ENCODE results near the gene TMEM185B. TPM values are rescaled to one million over a fixed set of nuclear protein-coding genes. Genes with fewer than 3 reads are reported as not detected.

TMEM185B gene
- total and polyA plus RNA-seq, 2 donors, result 7.0 to 8.1 TPM

DNA sequence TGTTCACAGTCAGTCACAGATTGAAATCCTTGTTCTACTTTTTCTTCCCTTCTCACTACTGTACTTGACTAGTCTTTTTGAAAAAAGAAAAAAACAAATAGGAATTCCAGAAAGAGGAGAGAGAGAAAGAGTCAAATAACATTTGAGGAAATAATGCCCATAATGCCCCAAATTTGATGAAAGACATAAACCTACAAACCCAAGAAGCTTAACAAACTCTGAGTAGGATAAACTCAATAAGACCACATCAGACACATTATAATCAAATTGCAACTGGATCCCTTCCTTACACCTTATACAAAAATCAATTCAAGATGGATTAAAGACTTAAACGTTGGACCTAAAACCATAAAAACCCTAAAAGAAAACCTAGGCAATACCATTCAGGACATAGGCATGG lies 30.9 kb downstream of the TMEM185B start:
- 100% methylated on average over 1 of the region's 1 CpG for WGBS
- DNase-seq (ENCODE audit: low read depth in 6 of 9, low spot score in 9 of 9), result no peak
- Histone ChIP-seq H3K4me3 (ENCODE audit: low read length in 2 of 2) (no peak overlapping the region), H3K36me3 (ENCODE audit: control insufficient read depth in 2 of 2, insufficient read depth in 2 of 2, low read length in 1 of 2) (no peaks in the 10 kb centered on the region), H3K27me3 (ENCODE audit: control insufficient read depth in 2 of 2, insufficient read depth in 1 of 2, low read length in 1 of 2) (no peaks in the 10 kb centered on the region), H3K9me3 (ENCODE audit: control insufficient read depth in 2 of 2, insufficient read depth in 1 of 2, low read length in 1 of 2) (no peaks in the 10 kb centered on the region), H3K27ac (ENCODE audit: low read depth in 1 of 2, low read length in 1 of 2) (no peak overlapping the region), H3K4me1 (ENCODE audit: control insufficient read depth in 2 of 2, insufficient read depth in 2 of 2, low read length in 2 of 2) (no peaks in the 10 kb centered on the region)

DNA sequence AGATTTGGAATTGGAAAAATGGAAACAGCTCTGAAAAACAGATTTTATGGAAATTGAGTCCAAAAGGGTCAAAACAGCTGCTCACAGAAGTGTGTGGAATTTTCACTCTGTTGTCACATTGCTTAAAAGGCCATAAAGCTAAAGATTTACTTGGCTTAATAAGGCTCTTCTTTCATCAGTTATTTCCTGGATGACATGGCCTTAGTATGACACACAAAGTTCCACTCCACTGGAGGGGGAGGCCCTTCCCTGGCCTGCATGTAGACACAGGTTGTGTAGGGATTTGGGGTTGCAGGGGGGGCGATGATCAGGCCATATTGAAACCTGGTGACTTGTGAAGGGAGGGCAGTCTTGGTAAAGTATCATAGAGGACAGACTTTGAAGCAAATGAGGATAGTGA lies 34.0 kb downstream of the TMEM185B start:
- Histone ChIP-seq H3K4me1 (ENCODE audit: control insufficient read depth in 2 of 2, insufficient read depth in 2 of 2, low read length in 2 of 2) (no peaks in the 10 kb centered on the region), H3K27ac (ENCODE audit: low read depth in 1 of 2, low read length in 1 of 2) (no peak overlapping the region), H3K9me3 (ENCODE audit: control insufficient read depth in 2 of 2, insufficient read depth in 1 of 2, low read length in 1 of 2) (no peaks in the 10 kb centered on the region), H3K4me3 (ENCODE audit: low read length in 2 of 2) (no peak overlapping the region), H3K36me3 (ENCODE audit: control insufficient read depth in 2 of 2, insufficient read depth in 2 of 2, low read length in 1 of 2) (no peaks in the 10 kb centered on the region), H3K27me3 (ENCODE audit: control insufficient read depth in 2 of 2, insufficient read depth in 1 of 2, low read length in 1 of 2) (no peaks in the 10 kb centered on the region)
- 95% methylated on average over 1 of the region's 1 CpG for WGBS
- no peak for DNase-seq (ENCODE audit: low read depth in 6 of 9, low spot score in 9 of 9)

DNA sequence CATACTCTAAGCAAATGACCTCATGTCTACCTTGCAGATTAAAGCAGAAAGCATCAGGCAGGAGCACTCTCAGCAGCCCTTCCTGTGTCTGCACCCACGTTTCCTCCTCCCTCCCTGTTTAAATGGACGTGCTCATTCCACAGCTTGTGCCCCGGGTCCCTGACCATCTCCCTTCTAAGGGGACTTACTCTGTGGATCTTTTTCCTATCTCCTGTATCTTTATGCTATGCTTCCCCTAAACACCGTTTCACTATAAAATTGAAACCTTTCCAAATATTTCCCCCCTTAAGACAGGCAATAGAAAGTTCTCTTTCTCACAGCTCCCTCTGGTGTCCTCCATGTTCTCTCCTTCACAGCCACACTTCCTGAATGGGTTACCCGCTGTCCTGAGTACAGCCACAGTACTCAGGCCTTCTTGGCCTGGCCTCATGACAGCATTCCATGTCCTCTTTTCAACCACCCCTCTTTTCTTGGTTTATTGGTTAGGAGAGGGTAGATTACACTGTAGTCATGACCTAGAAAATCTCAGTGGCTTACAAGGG lies 41.1 kb downstream of the TMEM185B start:
- DNase-seq (ENCODE audit: low read depth in 6 of 9, low spot score in 9 of 9), result peak in 1 of 9 donors; percentile 21
- H3K27ac ChIP-seq (ENCODE audit: low read depth in 1 of 2, low read length in 1 of 2), result no peak overlapping the region
- H3K4me1 ChIP-seq (ENCODE audit: control insufficient read depth in 2 of 2, insufficient read depth in 2 of 2, low read length in 2 of 2), result peaks cover 3 to 13% of the 10 kb centered on the region in 2 donors
- no peaks in the 10 kb centered on the region for H3K27me3 ChIP-seq (ENCODE audit: control insufficient read depth in 2 of 2, insufficient read depth in 1 of 2, low read length in 1 of 2)
- WGBS, result 37% methylated on average over 5 of the region's 5 CpGs
- H3K9me3 ChIP-seq (ENCODE audit: control insufficient read depth in 2 of 2, insufficient read depth in 1 of 2, low read length in 1 of 2), result no peaks in the 10 kb centered on the region
- H3K36me3 ChIP-seq (ENCODE audit: control insufficient read depth in 2 of 2, insufficient read depth in 2 of 2, low read length in 1 of 2), result no peaks in the 10 kb centered on the region
- no peak overlapping the region for H3K4me3 ChIP-seq (ENCODE audit: low read length in 2 of 2)

DNA sequence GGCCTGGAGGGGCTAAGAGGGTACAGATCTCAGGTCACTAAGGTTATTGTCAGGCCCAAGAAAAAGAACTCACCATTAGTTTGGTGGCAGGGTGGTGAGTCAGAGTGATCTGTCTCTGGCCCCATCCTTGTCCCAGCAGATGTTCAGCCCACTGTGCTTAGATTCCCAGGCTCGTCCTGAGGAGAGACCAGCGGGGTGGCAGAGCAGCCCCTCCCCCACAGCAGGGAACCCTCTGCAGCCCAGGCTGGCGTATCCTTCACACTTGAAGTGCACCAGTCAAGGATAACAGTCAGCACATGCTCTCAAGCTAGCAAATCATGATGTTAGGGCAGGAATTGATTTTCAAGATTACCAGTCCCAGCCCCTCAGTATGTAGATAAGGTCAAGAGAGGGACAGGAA lies 43.1 kb downstream of the TMEM185B start:
- WGBS, result over 99% methylated on average over 3 of the region's 3 CpGs
- DNase-seq (ENCODE audit: low read depth in 6 of 9, low spot score in 9 of 9), result no peak
- H3K27me3 ChIP-seq (ENCODE audit: control insufficient read depth in 2 of 2, insufficient read depth in 1 of 2, low read length in 1 of 2), result no peaks in the 10 kb centered on the region
- H3K4me1 ChIP-seq (ENCODE audit: control insufficient read depth in 2 of 2, insufficient read depth in 2 of 2, low read length in 2 of 2), result peaks cover 3 to 21% of the 10 kb centered on the region in 2 donors
- no peaks in the 10 kb centered on the region for H3K36me3 ChIP-seq (ENCODE audit: control insufficient read depth in 2 of 2, insufficient read depth in 2 of 2, low read length in 1 of 2)
- H3K9me3 ChIP-seq (ENCODE audit: control insufficient read depth in 2 of 2, insufficient read depth in 1 of 2, low read length in 1 of 2), result no peaks in the 10 kb centered on the region
- H3K4me3 ChIP-seq (ENCODE audit: low read length in 2 of 2), result no peak overlapping the region
- no peak overlapping the region for H3K27ac ChIP-seq (ENCODE audit: low read depth in 1 of 2, low read length in 1 of 2)

DNA sequence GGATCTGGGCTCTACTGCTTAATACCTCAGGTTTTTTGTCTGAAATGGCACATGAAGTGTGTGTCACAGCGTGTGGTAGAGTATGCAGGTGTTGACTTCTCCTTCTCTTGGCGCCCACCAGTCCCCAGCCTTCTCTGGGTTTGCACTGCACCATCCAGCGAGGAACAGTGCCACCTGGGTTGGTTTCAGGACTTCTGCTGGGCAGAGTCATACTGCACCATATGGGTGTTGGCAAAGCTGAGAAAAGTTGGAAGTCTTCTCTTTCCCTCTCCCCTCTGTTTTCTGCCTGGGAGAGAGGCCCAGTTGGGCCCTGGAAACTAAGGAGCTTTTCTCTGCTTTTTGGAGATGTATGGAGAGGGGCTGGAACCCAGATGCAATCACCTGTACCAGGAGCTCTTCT lies 43.8 kb downstream of the TMEM185B start:
- no peak overlapping the region for H3K27ac ChIP-seq (ENCODE audit: low read depth in 1 of 2, low read length in 1 of 2)
- H3K36me3 ChIP-seq (ENCODE audit: control insufficient read depth in 2 of 2, insufficient read depth in 2 of 2, low read length in 1 of 2), result no peaks in the 10 kb centered on the region
- peaks cover 3 to 21% of the 10 kb centered on the region in 2 donors for H3K4me1 ChIP-seq (ENCODE audit: control insufficient read depth in 2 of 2, insufficient read depth in 2 of 2, low read length in 2 of 2)
- WGBS, result 92% methylated on average over 3 of the region's 3 CpGs
- H3K4me3 ChIP-seq (ENCODE audit: low read length in 2 of 2), result no peak overlapping the region
- H3K9me3 ChIP-seq (ENCODE audit: control insufficient read depth in 2 of 2, insufficient read depth in 1 of 2, low read length in 1 of 2), result no peaks in the 10 kb centered on the region
- DNase-seq (ENCODE audit: low read depth in 6 of 9, low spot score in 9 of 9), result no peak
- H3K27me3 ChIP-seq (ENCODE audit: control insufficient read depth in 2 of 2, insufficient read depth in 1 of 2, low read length in 1 of 2), result no peaks in the 10 kb centered on the region

DNA sequence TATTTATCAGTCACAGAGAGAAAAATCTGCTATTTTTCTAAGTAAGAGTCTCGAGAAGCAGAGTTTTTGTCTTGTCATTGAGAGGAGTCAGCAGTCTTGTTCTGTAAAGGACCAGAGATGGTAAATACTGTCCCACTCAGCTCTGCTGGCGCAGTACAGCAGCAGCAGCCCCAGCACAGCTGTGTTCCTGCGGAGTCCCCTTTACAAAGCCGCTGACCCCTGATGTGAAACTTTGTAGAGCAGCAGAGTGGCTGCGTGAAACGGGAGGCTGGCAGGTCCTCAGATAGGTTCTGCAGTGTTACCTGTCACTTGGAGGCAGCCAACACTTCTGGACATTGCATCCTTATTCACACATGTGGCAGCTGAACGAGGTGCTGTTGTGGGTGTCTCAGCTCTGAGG lies 45.2 kb downstream of the TMEM185B start:
- WGBS, result 93% methylated on average over 7 of the region's 7 CpGs
- peak in 1 of 9 donors; percentile 15 for DNase-seq (ENCODE audit: low read depth in 6 of 9, low spot score in 9 of 9)

DNA sequence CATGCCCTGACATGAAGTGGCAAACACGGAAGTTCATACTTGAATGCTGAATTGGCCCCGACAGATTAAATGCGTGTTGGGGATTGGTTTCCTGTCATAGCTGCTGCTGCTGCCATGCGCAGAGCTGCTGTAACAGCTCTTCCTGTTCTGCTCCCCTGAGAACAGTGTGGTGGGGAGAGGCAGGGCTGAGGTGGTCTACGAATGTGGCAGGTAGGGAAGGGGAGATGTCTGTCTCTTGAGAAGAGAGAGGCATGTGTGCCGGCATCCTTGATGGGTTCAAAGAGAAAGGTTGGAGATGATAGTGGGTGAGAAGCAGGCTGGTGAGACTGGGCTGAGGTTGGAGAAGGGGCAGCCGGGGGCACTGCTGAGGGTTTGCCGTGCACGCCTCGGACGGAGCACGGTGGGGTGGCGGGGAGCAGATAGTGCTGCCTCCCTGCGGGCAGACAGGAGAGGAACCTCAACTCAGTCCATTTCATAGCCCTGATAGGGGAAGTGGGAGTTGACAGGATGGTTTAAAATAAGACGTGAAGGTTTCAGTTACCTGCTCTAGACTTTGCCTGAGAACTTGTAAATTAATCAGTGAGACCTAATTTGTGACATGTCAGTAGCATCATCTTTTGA lies 46.1 kb downstream of the TMEM185B start:
- no peaks in the 10 kb centered on the region for H3K36me3 ChIP-seq (ENCODE audit: control insufficient read depth in 2 of 2, insufficient read depth in 2 of 2, low read length in 1 of 2)
- 3% methylated on average over 15 of the region's 15 CpGs for WGBS
- H3K4me3 ChIP-seq (ENCODE audit: low read length in 2 of 2), result peak overlapping the region; percentile 60 to 63
- peaks cover 3 to 20% of the 10 kb centered on the region in 2 donors for H3K4me1 ChIP-seq (ENCODE audit: control insufficient read depth in 2 of 2, insufficient read depth in 2 of 2, low read length in 2 of 2)
- H3K9me3 ChIP-seq (ENCODE audit: control insufficient read depth in 2 of 2, insufficient read depth in 1 of 2, low read length in 1 of 2), result no peaks in the 10 kb centered on the region
- peak overlapping the region; percentile 94 to 95 for H3K27ac ChIP-seq (ENCODE audit: low read depth in 1 of 2, low read length in 1 of 2)
- no peaks in the 10 kb centered on the region for H3K27me3 ChIP-seq (ENCODE audit: control insufficient read depth in 2 of 2, insufficient read depth in 1 of 2, low read length in 1 of 2)
- DNase-seq (ENCODE audit: low read depth in 6 of 9, low spot score in 9 of 9), result peak; percentile 72 to 95 (median 86)

More for the DNA sequence above, 45.2 kb downstream of the TMEM185B start:
- Histone ChIP-seq H3K36me3 (ENCODE audit: control insufficient read depth in 2 of 2, insufficient read depth in 2 of 2, low read length in 1 of 2) (no peaks in the 10 kb centered on the region), H3K27me3 (ENCODE audit: control insufficient read depth in 2 of 2, insufficient read depth in 1 of 2, low read length in 1 of 2) (no peaks in the 10 kb centered on the region), H3K27ac (ENCODE audit: low read depth in 1 of 2, low read length in 1 of 2) (no peak overlapping the region), H3K4me1 (ENCODE audit: control insufficient read depth in 2 of 2, insufficient read depth in 2 of 2, low read length in 2 of 2) (peaks cover 3 to 21% of the 10 kb centered on the region in 2 donors), H3K4me3 (ENCODE audit: low read length in 2 of 2) (no peak overlapping the region), H3K9me3 (ENCODE audit: control insufficient read depth in 2 of 2, insufficient read depth in 1 of 2, low read length in 1 of 2) (no peaks in the 10 kb centered on the region)

DNA sequence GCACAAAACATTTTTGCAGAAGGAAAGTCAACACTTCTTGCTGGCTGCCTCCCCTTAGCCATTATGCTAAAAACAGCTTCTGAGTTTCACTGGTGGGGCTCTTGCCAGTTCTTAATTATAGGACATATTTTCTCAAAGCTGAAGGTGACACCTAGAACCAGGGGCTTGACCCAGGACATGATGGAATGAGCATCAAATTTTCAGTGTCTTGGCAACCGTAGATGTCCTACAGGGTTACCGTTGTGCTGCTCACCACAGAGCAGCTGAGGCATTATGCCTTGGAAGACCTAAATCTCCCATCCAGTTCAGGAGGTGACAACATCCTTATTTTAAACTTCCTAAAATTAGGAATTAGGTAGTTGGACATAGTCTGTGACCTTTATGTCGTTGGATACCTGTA lies 46.7 kb downstream of the TMEM185B start:
- Histone ChIP-seq H3K4me3 (ENCODE audit: low read length in 2 of 2) (peak overlapping the region in 1 of 2 donors; percentile 63), H3K27me3 (ENCODE audit: control insufficient read depth in 2 of 2, insufficient read depth in 1 of 2, low read length in 1 of 2) (no peaks in the 10 kb centered on the region), H3K27ac (ENCODE audit: low read depth in 1 of 2, low read length in 1 of 2) (peak overlapping the region; percentile 94 to 95), H3K36me3 (ENCODE audit: control insufficient read depth in 2 of 2, insufficient read depth in 2 of 2, low read length in 1 of 2) (no peaks in the 10 kb centered on the region), H3K9me3 (ENCODE audit: control insufficient read depth in 2 of 2, insufficient read depth in 1 of 2, low read length in 1 of 2) (no peaks in the 10 kb centered on the region), H3K4me1 (ENCODE audit: control insufficient read depth in 2 of 2, insufficient read depth in 2 of 2, low read length in 2 of 2) (peaks cover 3 to 16% of the 10 kb centered on the region in 2 donors)
- 40% methylated on average over 3 of the region's 3 CpGs for WGBS
- peak in 1 of 9 donors; percentile 8 for DNase-seq (ENCODE audit: low read depth in 6 of 9, low spot score in 9 of 9)

DNA sequence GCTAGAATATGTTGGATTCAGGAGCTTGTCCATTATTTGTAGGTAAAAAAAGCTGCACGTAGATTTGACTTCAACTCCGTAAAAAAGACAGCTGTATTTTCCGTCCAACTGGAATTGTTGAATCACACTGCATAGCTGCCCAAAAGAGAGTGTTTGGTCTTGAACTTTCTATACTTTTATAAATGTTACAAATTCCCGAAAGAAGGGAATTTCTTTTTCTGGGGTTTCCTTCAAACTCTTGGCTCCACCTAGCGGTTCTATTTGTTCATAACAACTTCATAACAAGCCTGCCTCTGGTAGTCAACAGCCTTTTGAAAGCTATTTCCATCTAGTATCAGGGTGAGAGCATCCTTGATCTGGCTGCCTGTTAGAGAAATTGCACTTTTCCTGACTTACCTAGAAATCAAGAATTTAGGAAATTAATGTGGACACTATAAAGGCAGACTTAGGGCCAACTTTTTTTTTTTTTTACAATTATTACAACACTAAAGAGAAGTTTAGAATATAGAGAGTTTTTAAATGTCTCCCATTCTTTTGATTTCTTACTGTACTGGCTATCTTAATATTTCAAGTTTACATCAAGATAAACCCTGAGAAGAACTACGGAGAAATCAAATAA lies 48.1 kb downstream of the TMEM185B start:
- Histone ChIP-seq H3K27me3 (ENCODE audit: control insufficient read depth in 2 of 2, insufficient read depth in 1 of 2, low read length in 1 of 2) (no peaks in the 10 kb centered on the region), H3K4me1 (ENCODE audit: control insufficient read depth in 2 of 2, insufficient read depth in 2 of 2, low read length in 2 of 2) (peaks cover 3 to 16% of the 10 kb centered on the region in 2 donors), H3K27ac (ENCODE audit: low read depth in 1 of 2, low read length in 1 of 2) (no peak overlapping the region), H3K36me3 (ENCODE audit: control insufficient read depth in 2 of 2, insufficient read depth in 2 of 2, low read length in 1 of 2) (no peaks in the 10 kb centered on the region), H3K4me3 (ENCODE audit: low read length in 2 of 2) (no peak overlapping the region), H3K9me3 (ENCODE audit: control insufficient read depth in 2 of 2, insufficient read depth in 1 of 2, low read length in 1 of 2) (no peaks in the 10 kb centered on the region)
- WGBS, result 44% methylated on average over 6 of the region's 6 CpGs
- DNase-seq (ENCODE audit: low read depth in 6 of 9, low spot score in 9 of 9), result peak; percentile 13 to 81 (median 56)
